ENCODE results near the gene FRS3. TPM values are rescaled to one million over a fixed set of nuclear protein-coding genes. Genes with fewer than 3 reads are reported as not detected.
A peak's percentile ranks its signal among the peaks of the same experiment; 100 is the strongest.

The FRS3 gene
- total and polyA plus RNA-seq, 11 donors, result 3.2 to 6.8 (median 5.1) TPM

DNA sequence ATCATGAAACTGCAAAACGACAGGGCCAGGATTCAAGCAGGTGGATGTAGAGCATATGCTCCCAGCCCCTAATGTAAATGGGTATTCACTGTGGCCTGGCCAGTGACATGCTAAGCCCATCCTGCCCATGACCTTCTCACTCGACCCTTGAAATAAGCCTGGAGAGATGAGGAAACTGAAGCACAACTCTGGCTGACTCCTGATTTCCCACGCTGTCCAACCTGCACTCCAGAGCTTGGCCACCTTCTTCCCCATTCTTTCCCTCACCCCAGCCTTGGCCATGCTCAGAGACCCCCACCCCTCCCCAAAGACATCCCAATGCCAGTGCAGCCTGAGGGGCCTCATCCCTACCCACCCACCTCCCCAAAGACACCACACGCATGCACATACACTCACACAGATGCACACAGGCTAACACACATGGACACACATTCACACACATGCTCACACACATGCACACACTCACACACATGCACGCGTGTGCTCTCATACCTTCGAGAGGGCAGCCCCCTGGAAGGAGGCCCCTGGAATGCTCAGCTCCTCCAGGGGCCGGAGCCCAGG is 56.7 kb downstream of the FRS3 start:
- Histone ChIP-seq H3K4me1 (peaks cover 21 to 100% (median 70%) of the 10 kb centered on the region in 12 donors), H3K4me3 (peak overlapping the region in 5 of 12 donors; percentile 6 to 36 (median 17)), H3K9me3 (no peaks in the 10 kb centered on the region), H3K27me3 (no peaks in the 10 kb centered on the region), H3K36me3 (no peaks in the 10 kb centered on the region), H3K27ac (peak overlapping the region in 11 of 12 donors; percentile 41 to 89 (median 75))
- ATAC-seq (peak in 1 of 4 donors; percentile 9), DNase-seq (no peak)
- 44 to 54% (median 51%) methylated on average over 8 of the region's 8 CpGs for WGBS, 4 donors
- intact Hi-C loops (cut with DNase I), result no loop called here
- no peak for TF ChIP-seq POLR2A (IDR thresholded peaks at IDR 0.05)
- TF ChIP-seq, protein P1, sequence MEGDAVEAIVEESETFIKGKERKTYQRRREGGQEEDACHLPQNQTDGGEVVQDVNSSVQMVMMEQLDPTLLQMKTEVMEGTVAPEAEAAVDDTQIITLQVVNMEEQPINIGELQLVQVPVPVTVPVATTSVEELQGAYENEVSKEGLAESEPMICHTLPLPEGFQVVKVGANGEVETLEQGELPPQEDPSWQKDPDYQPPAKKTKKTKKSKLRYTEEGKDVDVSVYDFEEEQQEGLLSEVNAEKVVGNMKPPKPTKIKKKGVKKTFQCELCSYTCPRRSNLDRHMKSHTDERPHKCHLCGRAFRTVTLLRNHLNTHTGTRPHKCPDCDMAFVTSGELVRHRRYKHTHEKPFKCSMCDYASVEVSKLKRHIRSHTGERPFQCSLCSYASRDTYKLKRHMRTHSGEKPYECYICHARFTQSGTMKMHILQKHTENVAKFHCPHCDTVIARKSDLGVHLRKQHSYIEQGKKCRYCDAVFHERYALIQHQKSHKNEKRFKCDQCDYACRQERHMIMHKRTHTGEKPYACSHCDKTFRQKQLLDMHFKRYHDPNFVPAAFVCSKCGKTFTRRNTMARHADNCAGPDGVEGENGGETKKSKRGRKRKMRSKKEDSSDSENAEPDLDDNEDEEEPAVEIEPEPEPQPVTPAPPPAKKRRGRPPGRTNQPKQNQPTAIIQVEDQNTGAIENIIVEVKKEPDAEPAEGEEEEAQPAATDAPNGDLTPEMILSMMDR (IDR thresholded peaks at IDR 0.05), result no peak

DNA sequence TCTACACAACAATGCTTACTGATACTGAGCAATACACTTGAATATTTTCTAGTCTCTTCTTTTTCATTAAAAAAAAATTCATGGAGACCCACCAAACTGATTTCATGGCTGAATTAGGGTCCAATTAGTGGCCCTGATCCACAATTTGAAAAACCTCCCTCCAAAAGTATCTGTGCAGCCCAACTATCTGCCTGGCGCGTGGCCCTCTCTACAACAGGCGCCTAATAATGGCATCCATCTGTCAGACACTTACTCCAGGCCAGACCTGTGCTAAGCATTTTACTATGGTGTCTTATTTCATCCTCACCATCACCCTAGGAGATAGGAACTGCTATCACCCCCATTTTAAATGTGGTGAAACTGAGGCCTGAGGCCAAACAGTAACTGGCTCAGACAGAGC is 58.3 kb downstream of the FRS3 start:
- peak in 2 of 5 donors; percentile 2 to 5 for DNase-seq
- 63 to 83% (median 71%) methylated on average over 3 of the region's 3 CpGs for WGBS, 4 donors
- H3K27me3 ChIP-seq, result no peaks in the 10 kb centered on the region
- H3K4me3 ChIP-seq, result no peak overlapping the region
- peak overlapping the region in 1 of 12 donors; percentile 9 for H3K27ac ChIP-seq
- TF ChIP-seq, protein P1 (IDR thresholded peaks at IDR 0.05), result no peak
- TF ChIP-seq POLR2A (IDR thresholded peaks at IDR 0.05), result no peak
- no peaks in the 10 kb centered on the region for H3K9me3 ChIP-seq
- ATAC-seq, result no peak
- peaks cover 21 to 100% (median 77%) of the 10 kb centered on the region in 12 donors for H3K4me1 ChIP-seq
- H3K36me3 ChIP-seq, result no peaks in the 10 kb centered on the region
- intact Hi-C loops (cut with DNase I), result no loop called here

DNA sequence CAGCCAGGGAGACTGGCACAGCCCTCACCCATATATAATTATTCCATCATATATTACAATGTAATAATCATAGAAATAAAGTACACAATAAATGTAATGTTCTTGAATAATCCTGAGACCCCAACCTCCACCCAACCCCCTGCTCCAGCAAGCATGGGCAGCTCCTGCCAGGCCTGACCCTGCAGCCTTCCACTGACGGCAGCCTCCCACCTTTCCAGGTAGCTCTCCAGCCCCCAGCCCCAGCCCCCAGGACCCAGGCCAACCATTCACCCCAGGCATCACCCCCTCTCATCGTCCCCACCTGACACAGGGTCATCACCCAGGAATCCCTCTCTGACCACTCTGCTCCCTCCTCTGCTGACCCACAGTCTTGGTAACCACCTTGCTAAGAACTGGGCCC is 58.9 kb downstream of the FRS3 start:
- Histone ChIP-seq H3K27me3 (no peaks in the 10 kb centered on the region), H3K9me3 (no peaks in the 10 kb centered on the region), H3K4me1 (peaks cover 21 to 100% (median 79%) of the 10 kb centered on the region in 12 donors), H3K36me3 (no peaks in the 10 kb centered on the region), H3K4me3 (no peak overlapping the region), H3K27ac (peak overlapping the region in 2 of 12 donors; percentile 44 to 84)
- DNase-seq, result peak in 2 of 5 donors; percentile 19 to 28
- ATAC-seq, result no peak
- TF ChIP-seq, protein P1 (IDR thresholded peaks at IDR 0.05), result no peak
- TF ChIP-seq POLR2A (IDR thresholded peaks at IDR 0.05), result no peak
- 69 to 83% (median 81%) methylated on average over 2 of the region's 2 CpGs for WGBS, 4 donors
- intact Hi-C loops (cut with DNase I), result no loop called here

DNA sequence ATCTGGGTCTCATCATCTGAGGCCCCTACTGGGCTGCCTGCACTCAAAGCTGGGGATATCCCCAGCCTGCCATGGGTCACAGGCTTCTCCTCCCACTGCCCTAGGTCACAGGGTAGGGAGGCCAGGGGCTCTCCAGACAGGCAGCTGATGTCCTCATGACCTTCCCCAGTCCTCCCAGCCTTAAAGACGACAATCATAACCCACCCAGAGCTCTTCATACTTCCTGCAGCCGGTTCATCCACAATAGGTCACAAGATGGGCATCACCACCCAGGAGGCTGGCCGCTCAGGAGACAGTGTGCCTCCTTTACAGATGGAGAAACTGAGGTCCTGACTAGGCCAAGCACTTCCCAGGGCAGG is 59.5 kb downstream of the FRS3 start:
- intact Hi-C loops (cut with DNase I), result no loop called here
- Histone ChIP-seq H3K4me1 (peaks cover 21 to 100% (median 76%) of the 10 kb centered on the region in 12 donors), H3K4me3 (no peak overlapping the region), H3K36me3 (no peaks in the 10 kb centered on the region), H3K27me3 (no peaks in the 10 kb centered on the region), H3K9me3 (no peaks in the 10 kb centered on the region), H3K27ac (peak overlapping the region in 8 of 12 donors; percentile 2 to 84 (median 18))
- WGBS, 4 donors, result 57 to 65% (median 62%) methylated on average over 3 of the region's 3 CpGs
- DNase-seq (peak in 1 of 5 donors; percentile 51), ATAC-seq (no peak)
- TF ChIP-seq, protein P1 (IDR thresholded peaks at IDR 0.05), result no peak
- TF ChIP-seq POLR2A (IDR thresholded peaks at IDR 0.05), result no peak

Other genes starting within 250 kb of the FRS3 start
- gene FOXP4, start 233.5 kb downstream of the FRS3 start, total RNA-seq, result 10 to 100 TPM; 11.3 to 22.5 (median 16.0) TPM
- 10 to 100 TPM; 10.9 to 17.9 TPM for gene FOXP4, start 233.5 kb downstream of the FRS3 start, polyA plus RNA-seq
- 1 to 10 TPM in 6 of 9 donors, under 1 TPM in 3; 0.35 to 9.3 (median 2.2) TPM for gene MDFI, start 141.4 kb downstream of the FRS3 start, total RNA-seq
- gene MDFI, start 141.4 kb downstream of the FRS3 start, polyA plus RNA-seq, result 1 to 10 TPM in 1 of 2 donors, under 1 TPM in 1; 0.76 to 2.9 TPM
- 10 to 100 TPM; 26.2 to 47.2 (median 41.1) TPM for gene TFEB, start 44.3 kb downstream of the FRS3 start, total RNA-seq
- gene TFEB, start 44.3 kb downstream of the FRS3 start, polyA plus RNA-seq, result 10 to 100 TPM; 37.7 to 40.1 TPM
- not detected for gene PGC, start 32.5 kb downstream of the FRS3 start, total RNA-seq
- 1 to 10 TPM in 1 of 2 donors, not detected in 1; 1.1 TPM for gene PGC, start 32.5 kb downstream of the FRS3 start, polyA plus RNA-seq
- 1 to 10 TPM; 1.1 to 3.7 (median 1.9) TPM for gene PRICKLE4, start 882 bp upstream of the FRS3 start, total RNA-seq
- 1 to 10 TPM; 1.9 to 3.9 TPM for gene PRICKLE4, start 882 bp upstream of the FRS3 start, polyA plus RNA-seq
- gene TOMM6, start 7.8 kb upstream of the FRS3 start, total RNA-seq, result 100 to 1,000 TPM; 158 to 225 (median 182) TPM
- 100 to 1,000 TPM; 171 to 277 TPM for gene TOMM6, start 7.8 kb upstream of the FRS3 start, polyA plus RNA-seq
- 1 to 10 TPM; 1.2 to 3.4 (median 2.4) TPM for gene USP49, start 115.5 kb upstream of the FRS3 start, total RNA-seq
- 1 to 10 TPM in 1 of 2 donors, under 1 TPM in 1; 0.87 to 1.1 TPM for gene USP49, start 115.5 kb upstream of the FRS3 start, polyA plus RNA-seq
- gene MED20, start 141.2 kb upstream of the FRS3 start, total RNA-seq, result 10 to 100 TPM; 13.5 to 25.5 (median 16.9) TPM
- 10 to 100 TPM in 1 of 2 donors, 1 to 10 TPM in 1; 9.3 to 18.5 TPM for gene MED20, start 141.2 kb upstream of the FRS3 start, polyA plus RNA-seq
- 10 to 100 TPM in 4 of 9 donors, 1 to 10 TPM in 5; 4.5 to 15.3 (median 9.2) TPM for gene BYSL, start 141.6 kb upstream of the FRS3 start, total RNA-seq
- gene BYSL, start 141.6 kb upstream of the FRS3 start, polyA plus RNA-seq, result 10 to 100 TPM in 1 of 2 donors, 1 to 10 TPM in 1; 5.0 to 26.3 TPM
- gene CCND3, start 161.9 kb upstream of the FRS3 start, total RNA-seq, result 100 to 1,000 TPM in 2 of 9 donors, 10 to 100 TPM in 7; 33.9 to 116 (median 46.2) TPM
- gene CCND3, start 161.9 kb upstream of the FRS3 start, polyA plus RNA-seq, result 10 to 100 TPM; 47.1 to 78.1 TPM

Measured in heart left ventricle (tissue), 16 donors.